Pancreas (tissue), 10 donors: Measurements from ENCODE around the gene EIF4E. TPM values are rescaled to one million over a fixed set of nuclear protein-coding genes. Genes with fewer than 3 reads are reported as not detected.
"Not testable (repeated sequence)": the region's sequence is repeated elsewhere in the genome, so short reads cannot be mapped to it uniquely, and the experiment has no call there.

Experiments
- ATAC-seq, 4 donors: fragments of 200-7000 bp; cut with Tn5 transposase; one replicate each; pipeline versions ENCODE4 v1.8.0 to v1.9.1; 2020; ENCODE audit warnings: mild to moderate bottlenecking in 4 of 4, moderate library complexity in 4 of 4
- DNase-seq, 6 donors: peaks; one replicate each; pipeline ENCODE4 v3.0.0-alpha.2; 2020
- FAIRE-seq: peaks from 2 replicates; lab custom pipeline; 2012; peaks lifted over from hg19 to GRCh38; lab: Jason Lieb, UNC
- H3K27ac ChIP-seq, 4 donors: fragments of 200-600 bp; sonication (generic); 1 replicate in 3 of 4; 2 replicates in 1 of 4; pipeline versions ENCODE4 v1.5.0 to v1.8.0; 2020
- H3K27me3 ChIP-seq, 4 donors: fragments of 200-600 bp; one replicate each; pipeline ENCODE4 v1.8.0; 2021
- H3K36me3 ChIP-seq, 3 donors: fragments of 200-600 bp; sonication (generic) in 1 of 3; one replicate each; pipeline versions ENCODE4 v1.5.0 to v1.8.0; 2020 to 2021
- H3K4me1 ChIP-seq, 3 donors: fragments of 200-600 bp; one replicate each; pipeline ENCODE4 v1.8.0; 2021
- H3K4me3 ChIP-seq, 4 donors: fragments of 200-600 bp; sonication (generic) in 2 of 4; one replicate each; pipeline versions ENCODE4 v1.5.0 to v1.8.0; 2020 to 2021
- H3K9me3 ChIP-seq, 4 donors: fragments of 200-600 bp; one replicate each; pipeline ENCODE4 v1.8.0; 2021
- CTCF ChIP-seq, 4 donors: fragments of 200-600 bp; sonication (generic) in 3 of 4; IDR thresholded peaks; one replicate each; pipeline versions ENCODE4 v1.5.0 to v1.8.0; 2021; ENCODE audit warnings: antibody characterized with exemption in 4 of 4
- WGBS, 2 donors: extraction: QIAGEN DNeasy Blood & Tissue Kit; methylation state at CpG; one replicate each; pipeline ENCODE4 v1.1.7; 2013; 5-methylcytosine and 5-hydroxymethylcytosine counted together
- intact Hi-C, 3 donors: fragments of 100-400 bp; cut with DNase I; formaldehyde crosslinking; loops; one replicate each; pipeline versions ENCODE4 v1.11.1 to v1.14.2; 2022
- polyA plus RNA-seq, 2 donors: library from polyadenylated mRNA; stranded (reverse); fragments of 200-250 nt; gene quantifications; one replicate each; pipeline ENCODE4 v1.2.3, GENCODE V29; 2013
- total RNA-seq, 6 donors: library from RNA; stranded (reverse); fragmentation: NEBNext Ultra II Directional in 4 of 6; extraction: Animal tissue kit (Norgen Biotek cat#: 25700) in 4 of 6; gene quantifications; one replicate each; pipeline versions ENCODE4 v1.2.1 to v1.2.4, GENCODE V29; 2021 to 2023
- donor health status: healthy with polysubstance abuse.
- donor health status: DM: no; HTN: no; CAD: no; lungs with moderate emphysema.
- donor health status: DM: no; HTN: no; CAD: no.
- donor health status: control.
- donor health status: control.
- donor health status: Bipolar disorder and iron deficiency.
- donor health status: DM: yes; HTN: yes; CAD: no.
- donor health status: DM: no; HTN: no; CAD: no.
- donor health status: DM: no; HTN: no; CAD: no.
- donor health status: DM: yes; HTN: yes; CAD: no.

EIF4E gene
- total and polyA plus RNA-seq, 8 donors = 6.3 to 31.8 (median 22.3) TPM

- Histone ChIP-seq H3K27me3 (no peaks in the 10 kb centered on the region), H3K27ac (no peak overlapping the region), H3K4me1 (peaks cover 0 to 3% (median 0%) of the 10 kb centered on the region in 3 donors), H3K4me3 (no peak overlapping the region), H3K9me3 (no peaks in the 10 kb centered on the region), H3K36me3 (no peaks in the 10 kb centered on the region)
- intact Hi-C loops = no loop called here
- DNase-seq (no peak), ATAC-seq (no peak), FAIRE-seq (no peak)
- no peak for TF ChIP-seq CTCF (IDR thresholded peaks at IDR 0.05)
- 89 to 97% methylated on average over 1 of the region's 1 CpG for WGBS, 2 donors
Observed at GRCh38 chr4:98899277-98899676, 29.7 kb downstream of the EIF4E start.

- 98 to 99% methylated on average over 11 of the region's 11 CpGs for WGBS, 2 donors
- DNase-seq (no peak), FAIRE-seq (no peak), ATAC-seq (no peak)
- Histone ChIP-seq H3K9me3 (no peaks in the 10 kb centered on the region), H3K27ac (no peak overlapping the region), H3K4me1 (no peaks in the 10 kb centered on the region), H3K4me3 (no peak overlapping the region), H3K36me3 (peaks cover 0 to 7% (median 4%) of the 10 kb centered on the region in 3 donors), H3K27me3 (no peaks in the 10 kb centered on the region)
- intact Hi-C loops = no loop called here
- no peak for TF ChIP-seq CTCF (IDR thresholded peaks at IDR 0.05)
Observed at GRCh38 chr4:98891478-98892337, 37.2 kb downstream of the EIF4E start.

GRCh38 chr4:98890702-98891455, 38.1 kb downstream of the EIF4E start:
- peaks cover 5 to 16% (median 9%) of the 10 kb centered on the region in 3 donors for H3K36me3 ChIP-seq
- DNase-seq (no peak), ATAC-seq (no peak), FAIRE-seq (no peak)
- no peaks in the 10 kb centered on the region for H3K4me1 ChIP-seq
- TF ChIP-seq CTCF (IDR thresholded peaks at IDR 0.05) = no peak
- intact Hi-C loops = no loop called here
- no peak overlapping the region for H3K27ac ChIP-seq
- 75 to 78% methylated on average over 6 of the region's 6 CpGs for WGBS, 2 donors
- no peaks in the 10 kb centered on the region for H3K27me3 ChIP-seq
- H3K4me3 ChIP-seq = no peak overlapping the region
- no peaks in the 10 kb centered on the region for H3K9me3 ChIP-seq

GRCh38 chr4:98887145-98887544, 41.8 kb downstream of the EIF4E start:
- Histone ChIP-seq H3K4me3 (no peak overlapping the region), H3K9me3 (no peaks in the 10 kb centered on the region), H3K36me3 (peaks cover 5 to 38% (median 9%) of the 10 kb centered on the region in 3 donors), H3K27ac (no peak overlapping the region), H3K27me3 (no peaks in the 10 kb centered on the region), H3K4me1 (no peaks in the 10 kb centered on the region)
- WGBS, 2 donors = 92% methylated on average over 2 of the region's 2 CpGs
- FAIRE-seq (no peak), ATAC-seq (no peak), DNase-seq (no peak)
- no peak for TF ChIP-seq CTCF (IDR thresholded peaks at IDR 0.05)
- intact Hi-C loops = no loop called here

GRCh38 chr4:98886382-98886781, 42.6 kb downstream of the EIF4E start:
- H3K4me1 ChIP-seq, H3K27me3 ChIP-seq, H3K27ac ChIP-seq, H3K9me3 ChIP-seq, DNase-seq, intact Hi-C loops, FAIRE-seq, ATAC-seq, H3K4me3 ChIP-seq: not testable (repeated sequence)
- WGBS, 2 donors = 97 to 99% methylated on average over 2 of the region's 2 CpGs
- H3K36me3 ChIP-seq = peaks cover 5 to 38% (median 9%) of the 10 kb centered on the region in 3 donors

- H3K9me3 ChIP-seq, ATAC-seq, FAIRE-seq, H3K27me3 ChIP-seq, DNase-seq, intact Hi-C loops, H3K4me3 ChIP-seq, H3K4me1 ChIP-seq, H3K27ac ChIP-seq: not testable (repeated sequence)
- WGBS, 2 donors = 95 to 97% methylated on average over 4 of the region's 4 CpGs
- H3K36me3 ChIP-seq = peaks cover 0 to 23% (median 0%) of the 10 kb centered on the region in 3 donors
Observed at GRCh38 chr4:98880884-98881283, 48.0 kb downstream of the EIF4E start.
